ENCODE data around the gene SLC49A3. TPM values are rescaled to one million over a fixed set of nuclear protein-coding genes. Genes with fewer than 3 reads are reported as not detected.
A peak's percentile ranks its signal among the peaks of the same experiment; 100 is the strongest.

The SLC49A3 gene
- total RNA-seq, 2 experiments from 2014 or later: 0.23 TPM; not detected in 1

GRCh38 chr4:729336-730315 lies 40.7 kb upstream of the SLC49A3 start:
- intact Hi-C loops (cut with micrococcal nuclease): no loop called here
- no peak for ATAC-seq
- no peaks in the 10 kb centered on the region for H3K27me3 Mint-ChIP-seq
- H3K36me3 Mint-ChIP-seq (ENCODE audit: low read depth): peaks cover 15% of the 10 kb centered on the region
- POLR2A ChIA-PET: no interaction called here
- peaks cover 4% of the 10 kb centered on the region for H3K4me1 Mint-ChIP-seq (ENCODE audit: low read depth)
- no peak for DNase-seq
- H3K4me3 Mint-ChIP-seq: no peak overlapping the region
- CTCF ChIA-PET: no interaction called here
- H3K27ac Mint-ChIP-seq: peak overlapping the region; percentile 21
- H3K9me3 Mint-ChIP-seq: no peaks in the 10 kb centered on the region
- no peak for TF ChIP-seq CTCF (IDR thresholded peaks at IDR 0.05)

- DNase-seq: no peak
- Mint-ChIP-seq H3K27ac (no peak overlapping the region), H3K9me3 (no peaks in the 10 kb centered on the region), H3K27me3 (no peaks in the 10 kb centered on the region), H3K4me1 (ENCODE audit: low read depth) (peaks cover 4% of the 10 kb centered on the region), H3K36me3 (ENCODE audit: low read depth) (peaks cover 13% of the 10 kb centered on the region), H3K4me3 (no peak overlapping the region)
- POLR2A ChIA-PET: no interaction called here
- CTCF ChIA-PET: no interaction called here
- no peak for ATAC-seq
- intact Hi-C loops (cut with micrococcal nuclease): no loop called here
- TF ChIP-seq CTCF (IDR thresholded peaks at IDR 0.05): no peak
Observed at GRCh38 chr4:727576-727975, 38.6 kb upstream of the SLC49A3 start.

GRCh38 chr4:726838-727237 lies 37.9 kb upstream of the SLC49A3 start:
- H3K27ac Mint-ChIP-seq: no peak overlapping the region
- H3K27me3 Mint-ChIP-seq: no peaks in the 10 kb centered on the region
- ATAC-seq (no peak), DNase-seq (no peak)
- intact Hi-C loops (cut with micrococcal nuclease): no loop called here
- POLR2A ChIA-PET: no interaction called here
- H3K4me1 Mint-ChIP-seq (ENCODE audit: low read depth): peaks cover 4% of the 10 kb centered on the region
- no peak for TF ChIP-seq CTCF (IDR thresholded peaks at IDR 0.05)
- CTCF ChIA-PET: no interaction called here
- H3K9me3 Mint-ChIP-seq: no peaks in the 10 kb centered on the region
- H3K4me3 Mint-ChIP-seq: no peak overlapping the region
- H3K36me3 Mint-ChIP-seq (ENCODE audit: low read depth): peaks cover 18% of the 10 kb centered on the region

DNA sequence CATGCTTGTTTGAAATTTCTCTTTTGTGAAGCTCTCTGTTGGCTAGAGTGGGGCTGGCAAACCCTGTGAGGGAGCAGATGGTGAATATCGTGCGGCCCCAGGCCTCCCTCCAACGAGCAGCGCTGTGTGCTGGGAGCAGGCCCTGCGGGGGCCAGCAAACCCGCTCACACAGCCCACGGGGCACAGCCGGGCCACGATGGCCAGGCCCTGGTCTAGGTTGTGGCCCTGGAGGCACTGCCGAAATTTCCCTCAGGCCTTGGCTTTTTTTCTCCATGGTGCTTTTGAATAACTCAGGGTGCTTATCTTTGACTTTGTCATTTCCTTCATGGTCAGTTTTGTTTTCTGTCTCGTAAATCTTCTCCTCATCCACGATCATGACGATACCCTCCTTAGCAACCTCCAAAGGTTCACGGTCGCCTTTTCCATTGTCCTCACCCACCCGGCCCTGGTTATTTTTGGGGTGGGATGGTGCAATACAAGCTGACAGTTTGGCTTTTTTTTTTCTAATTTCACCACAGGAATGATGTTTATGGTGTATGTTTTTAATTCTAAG lies 37.4 kb upstream of the SLC49A3 start:
- intact Hi-C loops (cut with micrococcal nuclease): no loop called here
- H3K4me3 Mint-ChIP-seq: no peak overlapping the region
- H3K9me3 Mint-ChIP-seq: no peaks in the 10 kb centered on the region
- no peaks in the 10 kb centered on the region for H3K27me3 Mint-ChIP-seq
- ChIA-PET POLR2A (no interaction called here), CTCF (no interaction called here)
- no peak overlapping the region for H3K27ac Mint-ChIP-seq
- H3K36me3 Mint-ChIP-seq (ENCODE audit: low read depth): peaks cover 23% of the 10 kb centered on the region
- peaks cover 4% of the 10 kb centered on the region for H3K4me1 Mint-ChIP-seq (ENCODE audit: low read depth)
- no peak for TF ChIP-seq CTCF (IDR thresholded peaks at IDR 0.05)
- ATAC-seq (no peak), DNase-seq (no peak)

Measured in activated CD8-positive, alpha-beta T cell treated with anti-CD3 and anti-CD28 coated beads for 36 hours (primary cell).